Endothelial cell of umbilical vein (primary cell): ENCODE data around the gene RNF183. TPM values are rescaled to one million over a fixed set of nuclear protein-coding genes. Genes with fewer than 3 reads are reported as not detected.

ENCODE experiments used
- BruUV-seq: library from RNA; stranded (reverse); fragments of 400-500 nt; replicated peaks from 2 replicates; lab custom pipeline; 2021; lab: Mats Ljungman, UMichigan
- CTCF ChIA-PET: fragments of 300-600, 350-600 bp; sonication (Branson Sonifier 250); formaldehyde crosslinking; loops from one replicate; lab custom pipeline; 2021; ENCODE audit warnings: antibody characterized with exemption, inconsistent platforms; lab: Charles Lee
- POLR2A ChIA-PET: fragments of 300-600, 350-600 bp; sonication (Branson Sonifier 250); formaldehyde crosslinking; loops from one replicate; lab custom pipeline; 2021; ENCODE audit warnings: antibody characterized with exemption, inconsistent platforms; lab: Charles Lee
- DNase-seq: peaks from one replicate; pipeline ENCODE4 v3.0.0-alpha.2; 2011; ENCODE audit warnings: low read depth, low spot score
- FAIRE-seq: peaks from 2 replicates; lab custom pipeline; 2011; peaks lifted over from hg19 to GRCh38; lab: Jason Lieb, UNC
- H2AFZ ChIP-seq: 2 replicates; pipeline ENCODE4 v1.6.0; 2012; ENCODE audit warnings: low read depth, low read length, control low read depth, inconsistent platforms
- H3K27ac ChIP-seq: 2 replicates; pipeline ENCODE4 v1.5.1; 2011; ENCODE audit warnings: low read depth, mild to moderate bottlenecking, control low read depth, low read length, moderate library complexity; ENCODE audit not compliant: insufficient read depth
- H3K27me3 ChIP-seq, 2 experiments: 2 replicates each; pipeline versions ENCODE4 v1.6.0 to v1.6.1; 2011; ENCODE audit warnings: low read length in 2 of 2, mixed read lengths in 1 of 2; ENCODE audit not compliant: control insufficient read depth in 2 of 2, insufficient read depth in 2 of 2
- H3K36me3 ChIP-seq, 2 experiments: 2 replicates in 1 of 2; 3 replicates in 1 of 2; pipeline ENCODE4 v1.5.1; 2011; ENCODE audit warnings: low read length in 2 of 2, mild to moderate bottlenecking in 1 of 2, moderate library complexity in 1 of 2; ENCODE audit not compliant: control insufficient read depth in 2 of 2, insufficient read depth in 2 of 2; ENCODE audit errors: extremely low read depth in 1 of 2
- H3K4me1 ChIP-seq: 3 replicates; pipeline ENCODE4 v1.5.1; 2011; ENCODE audit warnings: mild to moderate bottlenecking, low read length; ENCODE audit not compliant: control insufficient read depth, insufficient read depth; ENCODE audit errors: extremely low read depth
- H3K4me2 ChIP-seq: 2 replicates; pipeline ENCODE4 v1.6.1; 2011; ENCODE audit warnings: low read length, control low read depth, mixed read lengths; ENCODE audit not compliant: insufficient read depth
- H3K4me3 ChIP-seq, 3 experiments: fragments of 200-600 bp in 1 of 3; sonication (generic), shearing (Covaris generic) in 1 of 3; replicated peaks in 1 of 3; 2 replicates each; pipeline ENCODE4 v1.5.1; 2011 to 2016; ENCODE audit warnings: control low read depth in 3 of 3, low read length in 3 of 3, mild to moderate bottlenecking in 2 of 3, inconsistent platforms in 1 of 3, low read depth in 1 of 3, moderate library complexity in 1 of 3; ENCODE audit not compliant: insufficient read depth in 1 of 3
- H3K79me2 ChIP-seq: 2 replicates; pipeline ENCODE4 v1.6.0; 2012; ENCODE audit warnings: low read length, inconsistent platforms; ENCODE audit not compliant: control insufficient read depth, insufficient read depth
- H3K9ac ChIP-seq: replicated peaks from 2 replicates; pipeline ENCODE3; 2011; ENCODE audit warnings: low read length, control low read depth; ENCODE audit not compliant: insufficient read depth; ENCODE audit errors: extremely low read depth
- H3K9me1 ChIP-seq: replicated peaks from 3 replicates; pipeline ENCODE4 v1.6.0; 2011; ENCODE audit warnings: mild to moderate bottlenecking, low read length; ENCODE audit not compliant: control insufficient read depth, insufficient read depth; ENCODE audit errors: extremely low read depth
- H3K9me3 ChIP-seq: replicated peaks from 2 replicates; pipeline ENCODE4 v1.5.1; 2012; ENCODE audit warnings: low read length, inconsistent platforms; ENCODE audit not compliant: control insufficient read depth, insufficient read depth
- H4K20me1 ChIP-seq: replicated peaks from 2 replicates; pipeline ENCODE3; 2011; ENCODE audit warnings: mild to moderate bottlenecking, low read length; ENCODE audit not compliant: control insufficient read depth, insufficient read depth; ENCODE audit errors: extremely low read depth
- CTCF ChIP-seq, 2 donors: IDR thresholded peaks; 1 replicate in 1 of 2; 2 replicates in 1 of 2; pipeline ENCODE4 v1.5.1; 2011; ENCODE audit warnings: low read length in 2 of 2, mild to moderate bottlenecking in 2 of 2, moderate library complexity in 2 of 2, control low read depth in 1 of 2, inconsistent platforms in 1 of 2, low read depth in 1 of 2; ENCODE audit not compliant: insufficient read depth in 1 of 2; ENCODE audit errors: extremely low read depth in 1 of 2
- EZH2 ChIP-seq: IDR thresholded peaks from 2 replicates; pipeline ENCODE4 v1.6.1; 2012; ENCODE audit warnings: borderline replicate concordance, low read depth, mild to moderate bottlenecking, moderate library complexity, low read length, inconsistent platforms; ENCODE audit not compliant: severe bottlenecking
- FOS ChIP-seq: IDR thresholded peaks from 2 replicates; pipeline ENCODE4 v1.6.1; 2011; ENCODE audit warnings: mild to moderate bottlenecking, low read length, moderate library complexity, borderline replicate concordance; ENCODE audit not compliant: insufficient read depth
- GATA2 ChIP-seq: IDR thresholded peaks from 2 replicates; pipeline ENCODE4 v1.7.0; 2011; ENCODE audit warnings: low read depth, mild to moderate bottlenecking, moderate library complexity, mixed read lengths, low read length; ENCODE audit not compliant: insufficient read length, insufficient read depth
- JUN ChIP-seq: IDR thresholded peaks from 2 replicates; pipeline ENCODE4 v1.6.1; 2011; ENCODE audit warnings: borderline replicate concordance, low read depth; ENCODE audit not compliant: insufficient read length, insufficient read depth
- MAX ChIP-seq: IDR thresholded peaks from 2 replicates; pipeline ENCODE4 v1.6.1; 2011; ENCODE audit not compliant: insufficient read depth, insufficient read length
- MYC ChIP-seq: IDR thresholded peaks from one replicate; pipeline ENCODE4 v1.6.1; 2011; ENCODE audit warnings: mild to moderate bottlenecking, low read depth, low read length
- POLR2A ChIP-seq: IDR thresholded peaks from 2 replicates; pipeline ENCODE4 v1.6.1; 2012; ENCODE audit warnings: low read depth, mild to moderate bottlenecking, control low read depth, low read length
- POLR2AphosphoS5 ChIP-seq: IDR thresholded peaks from 2 replicates; pipeline ENCODE4 v1.6.1; 2012; ENCODE audit warnings: low read depth, mild to moderate bottlenecking, control low read depth, low read length, moderate library complexity; ENCODE audit not compliant: insufficient read depth
- dilution Hi-C: fragments of 300-500 bp; cut with MboI; formaldehyde crosslinking; loops from one replicate; pipeline ENCODE4 v1.15.0; 2019; ENCODE audit warnings: low sequenced_read_pairs; ENCODE audit not compliant: extremely low pct_ligation_motif_present
- intact Hi-C: fragments of 100-400 bp; cut with micrococcal nuclease; formaldehyde crosslinking; loops from one replicate; pipeline ENCODE4 v1.10.0; 2022
- polyA plus RNA-seq, 4 experiments: library from polyadenylated mRNA; depleted of rRNA in 3 of 4; stranded (reverse) in 3 of 4; unstranded in 1 of 4; fragments of >200 nt; gene quantifications; 2 replicates each; pipeline versions ENCODE4 v1.2.1 to v1.2.3, GENCODE V29; 2011 to 2012; ENCODE audit warnings: missing spikeins in 1 of 4
- total RNA-seq: library from RNA; stranded (reverse); gene quantifications from 2 replicates; pipeline ENCODE4 v1.2.3, GENCODE V29; 2021

The RNF183 gene
- total and polyA plus RNA-seq, 2 donors (not counting 3 experiments of a cell fraction or from before 2014, with no cell fraction given), result not detected

DNA sequence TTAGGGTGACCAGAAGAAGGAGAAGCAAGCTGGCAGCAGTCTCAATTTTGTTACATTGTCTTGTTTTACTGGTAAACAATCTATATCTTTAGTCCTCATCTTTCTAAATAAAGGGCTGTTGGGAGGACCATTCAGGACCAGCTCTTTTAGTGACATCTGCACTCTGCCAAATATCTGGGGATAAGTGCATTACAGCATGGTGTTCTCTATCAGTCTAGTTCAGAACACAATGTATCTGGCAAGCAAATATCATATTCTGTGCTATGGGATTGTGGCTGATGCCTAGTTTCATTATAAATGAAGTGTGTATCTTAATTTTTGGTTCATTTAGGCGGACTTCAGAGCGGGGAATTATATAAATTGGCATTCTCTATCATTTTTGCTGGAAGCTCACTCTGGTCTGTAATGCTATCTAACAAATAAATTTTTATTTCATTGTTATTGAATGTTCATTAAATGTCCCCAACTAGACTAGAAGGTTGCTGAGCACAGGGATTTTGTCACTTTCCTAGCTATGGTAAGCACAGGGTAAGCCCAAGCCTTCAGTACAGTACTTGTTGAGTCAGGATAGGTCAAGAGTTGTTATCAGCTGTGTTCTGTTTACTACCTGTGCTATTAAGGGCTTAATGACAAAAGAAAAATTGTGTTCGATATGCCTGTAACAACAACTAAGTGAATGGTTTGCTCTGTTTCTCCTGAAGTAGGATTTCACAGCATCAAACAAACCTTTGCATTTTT is 25.0 kb upstream of the RNF183 start:
- Histone ChIP-seq H3K4me1 (no peaks in the 10 kb centered on the region), H4K20me1 (no peaks in the 10 kb centered on the region), H3K9ac (no peak overlapping the region), H3K36me3 (no peaks in the 10 kb centered on the region), H3K27ac (no peak overlapping the region), H3K9me1 (no peaks in the 10 kb centered on the region), H3K27me3 (peaks cover 0 to 3% of the 10 kb centered on the region in 2 experiments), H3K4me2 (no peak overlapping the region), H3K79me2 (no peaks in the 10 kb centered on the region), H2AFZ (no peak overlapping the region), H3K9me3 (no peaks in the 10 kb centered on the region), H3K4me3 (no peak overlapping the region)
- ChIA-PET CTCF (interaction anchor here (0.8 to 1.2 kb wide), 2 partner anchors 12 to 37 kb away, joined by 3 to 4 read pairs; partner anchors contain the start of gene WDR31), POLR2A (no interaction called here)
- dilution Hi-C loops, result no loop called here
- TF ChIP-seq GATA2 (no peak), FOS (no peak), EZH2 (no peak), POLR2AphosphoS5 (no peak), MAX (no peak), JUN (no peak), MYC (no peak), POLR2A (no peak), CTCF (IDR thresholded peaks at IDR 0.05; ENCODE audit: extremely low read depth in 1 of 2, insufficient read depth in 1 of 2, low read depth in 1 of 2, low read length in 2 of 2) (no peak)
- FAIRE-seq (no peak), DNase-seq (no peak)
- no TSS peak for BruUV-seq
- intact Hi-C loops, result no loop called here
